Activated naive CD8-positive, alpha-beta T cell treated with anti-CD3 and anti-CD28 coated beads, Interleukin-2, amount 10 ng/mL, durations not matched to agents 7 days and 5 days (primary cell): ENCODE measurements around the gene KLF4. TPM values are rescaled to one million over a fixed set of nuclear protein-coding genes. Genes with fewer than 3 reads are reported as not detected.

Source experiments
- ATAC-seq: fragments of 150-1000 bp; cut with Tn5 transposase; one replicate; pipeline ENCODE4 v1.10.0; 2021; ENCODE audit warnings: low read depth, moderate library complexity
- POLR2A ChIA-PET: fragments of 350-600 bp; sonication (Branson Sonifier 250); formaldehyde crosslinking; loops from one replicate; lab custom pipeline; 2021; ENCODE audit warnings: antibody characterized with exemption; lab: Charles Lee
- DNase-seq: peaks from one replicate; pipeline ENCODE4 v3.0.0; 2021
- H3K27ac Mint-ChIP-seq: one replicate; pipeline ENCODE4 v1.8.0; 2022; ENCODE audit warnings: mild to moderate bottlenecking, mixed read lengths
- H3K27me3 Mint-ChIP-seq: one replicate; pipeline ENCODE4 v1.8.0; 2022; ENCODE audit warnings: mild to moderate bottlenecking, moderate library complexity, mixed read lengths
- H3K36me3 Mint-ChIP-seq: one replicate; pipeline ENCODE4 v1.8.0; 2021; ENCODE audit warnings: mild to moderate bottlenecking, mixed read lengths
- H3K4me1 Mint-ChIP-seq: one replicate; pipeline ENCODE4 v1.8.0; 2021; ENCODE audit warnings: mixed read lengths
- H3K4me3 Mint-ChIP-seq: one replicate; pipeline ENCODE4 v1.8.0; 2022; ENCODE audit warnings: mild to moderate bottlenecking, moderate library complexity, mixed read lengths
- H3K9me3 Mint-ChIP-seq: one replicate; pipeline ENCODE4 v1.8.0; 2021; ENCODE audit warnings: mixed read lengths
- total RNA-seq, 2 experiments: library from RNA; stranded (reverse); gene quantifications; one replicate each; pipeline ENCODE4 v1.2.3, GENCODE V29; 2021

Gene KLF4
- total RNA-seq, 2 experiments from 2014 or later = 0.20 to 1.1 TPM

DNA sequence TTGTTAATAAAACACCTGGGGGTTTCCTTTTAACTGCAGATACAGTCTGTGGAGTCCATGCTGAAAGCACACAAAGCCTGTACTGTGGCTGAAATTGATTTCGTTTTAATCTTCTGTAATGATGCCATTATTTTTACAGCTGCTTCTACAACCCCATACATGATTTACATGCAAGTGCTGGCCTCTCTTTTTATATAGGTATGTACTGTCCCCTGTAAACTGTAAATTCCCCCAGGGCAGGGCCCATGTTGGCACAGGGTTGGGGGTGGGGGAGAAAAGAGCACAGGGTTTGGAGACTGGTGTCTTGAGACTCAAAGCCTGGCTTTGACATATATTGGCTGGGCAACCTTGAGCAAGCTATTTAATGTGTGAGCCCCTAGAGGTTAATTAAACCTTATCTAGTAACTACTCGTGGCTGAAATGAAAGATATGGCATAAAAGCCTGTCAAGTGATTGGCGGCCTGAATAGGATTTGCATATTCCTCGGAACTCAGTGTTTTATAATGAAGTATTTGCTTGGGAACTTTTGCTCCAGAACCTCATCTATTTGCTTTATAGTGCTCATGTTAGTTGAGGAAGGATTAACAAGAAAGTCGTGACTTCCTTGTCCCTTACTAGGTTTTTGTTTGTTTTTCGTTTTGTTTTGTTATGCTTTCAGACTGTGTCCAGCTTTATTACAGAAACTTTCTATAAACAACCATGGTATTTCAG, 34.0 kb downstream of the KLF4 start:
- ATAC-seq (no peak), DNase-seq (no peak)
- H3K27me3 Mint-ChIP-seq = no peaks in the 10 kb centered on the region

DNA sequence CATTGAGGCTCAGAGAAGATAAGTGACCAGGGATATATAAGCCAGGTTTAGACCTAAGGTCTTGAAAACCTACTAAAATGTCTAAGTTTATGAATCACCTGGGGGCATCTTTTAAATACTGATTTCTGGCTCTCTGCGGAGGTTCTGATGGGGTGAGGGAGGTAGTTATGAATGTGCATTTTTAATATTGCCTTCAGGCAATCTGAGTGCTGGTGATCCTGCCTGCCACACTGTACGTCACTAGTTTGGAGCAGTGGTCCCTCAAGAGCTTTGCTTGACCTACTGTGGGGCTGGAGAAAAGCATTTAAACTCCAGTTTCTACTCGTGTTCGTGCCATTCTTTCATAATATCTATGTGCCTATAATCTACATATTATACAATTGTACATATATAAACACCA, 36.1 kb downstream of the KLF4 start:
- H3K9me3 Mint-ChIP-seq = no peaks in the 10 kb centered on the region
- no peak for DNase-seq
- no peak overlapping the region for H3K27ac Mint-ChIP-seq
- H3K27me3 Mint-ChIP-seq = no peaks in the 10 kb centered on the region
- H3K36me3 Mint-ChIP-seq = no peaks in the 10 kb centered on the region
- H3K4me1 Mint-ChIP-seq = no peaks in the 10 kb centered on the region
- no peak overlapping the region for H3K4me3 Mint-ChIP-seq
- no peak for ATAC-seq
- POLR2A ChIA-PET = no interaction called here

More for the DNA sequence above, 34.0 kb downstream of the KLF4 start:
- POLR2A ChIA-PET = no interaction called here
- Mint-ChIP-seq H3K4me1 (no peaks in the 10 kb centered on the region), H3K9me3 (no peaks in the 10 kb centered on the region), H3K36me3 (no peaks in the 10 kb centered on the region), H3K27ac (no peak overlapping the region), H3K4me3 (no peak overlapping the region)

DNA sequence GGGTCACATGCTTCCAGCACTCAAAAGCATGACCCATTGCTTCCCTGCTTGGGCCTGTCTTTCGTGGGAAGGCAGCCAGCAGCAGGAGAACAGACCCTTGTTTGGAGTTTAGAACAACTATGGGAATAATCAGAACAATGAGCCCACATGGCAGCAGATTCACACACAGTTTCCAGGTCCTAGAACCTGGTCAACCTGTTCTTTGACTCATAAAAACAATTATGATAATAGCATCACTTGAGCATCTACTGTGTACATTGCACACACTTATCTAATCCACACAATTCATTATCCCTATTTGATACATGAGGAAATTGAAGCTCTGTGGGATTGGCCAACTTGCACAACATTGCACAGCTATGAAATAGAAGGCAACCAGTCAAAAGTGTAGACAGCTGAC, 41.7 kb downstream of the KLF4 start:
- Mint-ChIP-seq H3K9me3 (no peaks in the 10 kb centered on the region), H3K27me3 (no peaks in the 10 kb centered on the region), H3K4me1 (no peaks in the 10 kb centered on the region), H3K27ac (no peak overlapping the region), H3K4me3 (no peak overlapping the region), H3K36me3 (no peaks in the 10 kb centered on the region)
- no peak for DNase-seq
- no peak for ATAC-seq
- POLR2A ChIA-PET = no interaction called here

DNA sequence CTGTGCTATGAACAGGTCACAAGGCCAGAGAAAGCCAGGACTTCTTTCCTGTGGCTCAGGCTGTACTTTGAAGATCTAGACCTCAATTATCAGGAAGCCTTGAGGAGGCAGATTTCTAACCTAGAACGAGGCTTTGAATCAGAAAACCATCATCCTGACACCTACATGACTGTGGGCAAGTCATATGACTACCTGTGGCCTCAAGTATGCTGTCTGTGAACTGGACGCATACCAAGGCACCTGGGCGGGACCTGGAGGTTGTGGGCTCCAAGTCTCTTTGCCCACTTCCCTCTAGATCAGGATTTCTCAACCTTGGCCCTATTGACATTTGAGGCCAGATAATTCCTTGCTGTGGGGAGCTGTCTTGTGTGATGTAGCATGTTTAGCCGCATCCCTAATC, 42.5 kb downstream of the KLF4 start:
- POLR2A ChIA-PET = no interaction called here
- Mint-ChIP-seq H3K27ac (no peak overlapping the region), H3K4me1 (no peaks in the 10 kb centered on the region), H3K27me3 (no peaks in the 10 kb centered on the region), H3K36me3 (no peaks in the 10 kb centered on the region), H3K9me3 (no peaks in the 10 kb centered on the region), H3K4me3 (no peak overlapping the region)
- no peak for ATAC-seq
- DNase-seq = no peak

DNA sequence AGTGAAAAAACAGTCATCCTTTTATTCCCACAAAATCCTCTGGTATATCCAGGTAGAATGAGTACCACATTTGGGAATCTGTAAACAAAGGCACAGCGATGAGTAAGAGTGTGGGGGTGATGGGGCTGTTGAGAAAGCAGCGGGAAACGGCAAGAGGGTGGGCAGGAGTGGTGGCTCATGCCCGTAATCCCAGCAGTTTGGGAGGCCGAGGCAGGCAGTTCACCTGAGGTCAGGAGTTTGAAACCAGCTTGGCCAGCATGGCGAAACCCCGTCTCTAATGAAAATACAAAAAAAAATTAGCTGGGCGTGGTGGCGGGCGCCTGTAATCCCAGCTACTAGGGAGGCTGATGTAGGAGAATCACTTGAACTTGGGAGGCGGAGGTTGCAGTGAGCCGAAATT, 43.1 kb downstream of the KLF4 start:
- H3K4me1 Mint-ChIP-seq = no peaks in the 10 kb centered on the region
- POLR2A ChIA-PET = no interaction called here
- H3K27ac Mint-ChIP-seq = no peak overlapping the region

DNA sequence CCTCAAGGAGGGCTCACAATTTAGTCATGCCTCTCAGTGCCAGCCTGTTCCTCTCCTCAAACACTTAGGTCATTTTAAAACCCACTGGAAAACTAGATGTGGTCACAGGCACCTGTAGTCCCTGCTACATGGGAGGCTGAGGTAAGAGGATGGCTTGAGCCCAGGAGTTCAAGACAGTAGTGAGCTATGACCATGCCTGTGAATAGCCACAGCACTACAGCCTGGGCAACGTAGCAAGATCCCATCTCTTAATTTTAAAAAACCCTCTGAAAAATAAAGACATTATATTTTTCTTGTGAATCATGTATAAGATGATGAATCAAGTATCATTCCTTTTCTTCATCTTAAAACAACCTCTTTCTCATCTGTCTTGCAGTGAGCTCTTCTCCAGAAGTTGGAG, 45.8 kb downstream of the KLF4 start:
- no peaks in the 10 kb centered on the region for H3K27me3 Mint-ChIP-seq
- POLR2A ChIA-PET = no interaction called here
- no peak overlapping the region for H3K27ac Mint-ChIP-seq
- DNase-seq (no peak), ATAC-seq (no peak)
- no peaks in the 10 kb centered on the region for H3K9me3 Mint-ChIP-seq
- no peak overlapping the region for H3K4me3 Mint-ChIP-seq
- no peaks in the 10 kb centered on the region for H3K36me3 Mint-ChIP-seq
- H3K4me1 Mint-ChIP-seq = no peaks in the 10 kb centered on the region

More for the DNA sequence above, 43.1 kb downstream of the KLF4 start:
- no peak for ATAC-seq
- no peaks in the 10 kb centered on the region for H3K27me3 Mint-ChIP-seq
- no peaks in the 10 kb centered on the region for H3K36me3 Mint-ChIP-seq
- no peaks in the 10 kb centered on the region for H3K9me3 Mint-ChIP-seq
- no peak for DNase-seq
- no peak overlapping the region for H3K4me3 Mint-ChIP-seq

DNA sequence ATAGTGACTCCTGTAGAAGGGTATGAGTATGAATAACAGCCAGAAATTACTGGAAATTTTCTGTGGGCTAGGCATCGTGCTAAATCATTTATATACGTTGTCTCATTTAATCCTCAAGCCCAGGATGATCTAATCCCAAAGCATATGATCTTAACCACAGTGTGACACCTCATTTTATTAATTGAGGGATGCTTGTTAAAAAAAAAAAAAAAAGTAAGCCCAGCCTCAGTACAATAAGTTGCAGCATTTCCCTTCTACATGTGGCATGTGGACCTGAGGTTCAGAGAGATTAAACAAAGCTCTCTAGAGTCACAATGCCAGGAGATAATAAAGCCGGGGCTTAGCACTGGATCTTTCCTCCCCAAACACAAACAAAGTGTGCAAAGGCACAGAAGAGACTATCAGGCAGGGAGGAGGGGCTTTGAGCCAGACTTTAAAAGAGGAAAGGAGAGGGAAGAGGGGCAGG, 49.5 kb downstream of the KLF4 start:
- Mint-ChIP-seq H3K4me3 (no peak overlapping the region), H3K27ac (no peak overlapping the region), H3K36me3 (no peaks in the 10 kb centered on the region), H3K9me3 (no peaks in the 10 kb centered on the region), H3K4me1 (no peaks in the 10 kb centered on the region), H3K27me3 (no peaks in the 10 kb centered on the region)
- ATAC-seq (no peak), DNase-seq (no peak)
- POLR2A ChIA-PET = no interaction called here

DNA sequence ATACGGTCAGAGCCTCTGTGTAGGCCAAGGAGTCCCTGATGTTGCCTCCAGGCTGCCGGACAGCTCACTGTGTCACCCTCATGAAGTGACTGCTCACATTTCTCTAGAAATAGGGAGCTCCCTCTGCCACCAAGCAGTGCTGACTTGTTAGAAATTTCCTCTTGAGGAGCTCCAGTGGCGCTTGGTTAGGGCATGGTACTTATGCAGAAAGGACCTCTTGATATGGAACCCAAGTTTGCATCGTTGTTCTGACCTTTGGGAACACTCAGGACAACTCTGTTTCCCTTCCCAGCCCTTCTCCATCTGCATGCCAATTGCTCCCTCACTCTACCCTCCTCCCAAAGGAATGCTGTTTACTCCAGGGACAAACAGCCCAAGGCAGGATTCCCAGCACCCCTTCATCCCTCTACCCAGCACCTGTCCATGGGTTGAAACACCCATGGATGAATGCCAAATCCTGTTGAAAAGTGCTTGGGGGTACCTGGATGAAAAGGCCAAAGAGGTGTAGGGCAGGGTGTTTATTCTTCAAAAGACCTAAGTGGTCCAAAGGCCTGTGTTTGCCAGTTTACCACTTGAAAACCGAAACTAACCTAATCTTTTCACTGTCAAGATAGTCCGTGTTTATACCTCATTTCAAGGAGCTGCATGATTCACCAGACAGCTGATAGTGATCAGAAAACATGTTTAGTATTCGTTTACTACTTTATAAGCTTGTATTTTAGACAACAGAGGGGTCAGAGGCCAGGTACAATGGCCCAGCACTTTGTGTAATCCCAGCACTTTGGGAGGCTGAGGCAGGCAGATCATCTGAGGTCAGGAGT, 51.1 kb downstream of the KLF4 start:
- no peaks in the 10 kb centered on the region for H3K4me1 Mint-ChIP-seq
- no peak overlapping the region for H3K27ac Mint-ChIP-seq
- no peaks in the 10 kb centered on the region for H3K36me3 Mint-ChIP-seq
- no peaks in the 10 kb centered on the region for H3K27me3 Mint-ChIP-seq
- H3K9me3 Mint-ChIP-seq = no peaks in the 10 kb centered on the region
- ATAC-seq (no peak), DNase-seq (no peak)
- H3K4me3 Mint-ChIP-seq = no peak overlapping the region
- POLR2A ChIA-PET = no interaction called here

DNA sequence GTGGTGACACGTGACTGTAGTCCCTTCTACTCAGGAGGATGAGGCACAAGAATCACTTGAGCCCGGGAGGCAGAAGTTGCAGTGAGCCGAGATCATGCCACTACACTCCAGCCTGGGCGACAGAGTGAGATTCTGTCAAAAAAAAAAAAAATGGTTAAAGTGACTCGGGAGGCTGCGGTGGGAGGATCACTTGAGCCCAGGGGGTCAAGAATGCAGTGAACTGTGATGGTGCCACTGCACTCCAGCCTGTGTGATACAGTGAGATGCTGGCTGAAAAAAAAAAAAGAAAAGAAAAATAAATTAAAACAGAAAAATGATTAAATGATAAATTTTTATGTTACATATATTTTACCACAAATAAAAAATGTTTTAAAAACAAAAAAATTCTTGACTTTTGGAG, 51.9 kb downstream of the KLF4 start:
- no peak for ATAC-seq
- Mint-ChIP-seq H3K4me1 (no peaks in the 10 kb centered on the region), H3K36me3 (no peaks in the 10 kb centered on the region), H3K27me3 (no peaks in the 10 kb centered on the region), H3K4me3 (no peak overlapping the region), H3K27ac (no peak overlapping the region), H3K9me3 (no peaks in the 10 kb centered on the region)
- POLR2A ChIA-PET = no interaction called here
- DNase-seq = no peak

DNA sequence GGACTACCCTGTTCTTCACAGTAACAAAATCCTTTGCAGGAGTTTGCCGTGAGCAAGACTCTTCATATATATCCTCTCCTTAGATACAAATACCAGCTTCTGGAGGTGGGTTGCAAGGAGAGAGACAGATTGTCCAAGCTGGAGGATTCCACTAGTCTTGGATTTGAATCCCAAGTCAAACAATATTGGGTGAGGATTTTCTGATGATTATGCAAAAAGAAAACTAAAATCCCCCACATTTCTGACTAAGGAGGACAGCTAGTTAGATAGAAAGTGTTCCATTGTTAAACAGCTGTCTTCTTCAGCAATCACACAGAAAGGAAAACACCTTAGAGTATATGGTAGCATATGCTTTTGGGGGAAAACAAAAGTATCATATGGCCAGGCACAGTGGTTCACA, 54.2 kb downstream of the KLF4 start:
- no peaks in the 10 kb centered on the region for H3K4me1 Mint-ChIP-seq
- no peaks in the 10 kb centered on the region for H3K27me3 Mint-ChIP-seq
- POLR2A ChIA-PET = no interaction called here
- no peaks in the 10 kb centered on the region for H3K36me3 Mint-ChIP-seq
- H3K27ac Mint-ChIP-seq = no peak overlapping the region
- ATAC-seq = no peak
- DNase-seq = no peak
- H3K4me3 Mint-ChIP-seq = no peak overlapping the region
- H3K9me3 Mint-ChIP-seq = no peaks in the 10 kb centered on the region

Other genes with a start within 250 kb of the KLF4 start
- gene RAD23B, start 206.5 kb downstream of the KLF4 start, total RNA-seq = 10 to 100 TPM; 86.4 to 86.7 TPM